Dedifferentiated amniotic fluid mesenchymal stem cell (primary cell): ENCODE measurements around the gene COMP.

ENCODE experiments used
- DNase-seq: peaks from one replicate; pipeline ENCODE4 v3.0.0-alpha.2; 2016; ENCODE audit errors: extremely low spot score

Gene COMP

DNA sequence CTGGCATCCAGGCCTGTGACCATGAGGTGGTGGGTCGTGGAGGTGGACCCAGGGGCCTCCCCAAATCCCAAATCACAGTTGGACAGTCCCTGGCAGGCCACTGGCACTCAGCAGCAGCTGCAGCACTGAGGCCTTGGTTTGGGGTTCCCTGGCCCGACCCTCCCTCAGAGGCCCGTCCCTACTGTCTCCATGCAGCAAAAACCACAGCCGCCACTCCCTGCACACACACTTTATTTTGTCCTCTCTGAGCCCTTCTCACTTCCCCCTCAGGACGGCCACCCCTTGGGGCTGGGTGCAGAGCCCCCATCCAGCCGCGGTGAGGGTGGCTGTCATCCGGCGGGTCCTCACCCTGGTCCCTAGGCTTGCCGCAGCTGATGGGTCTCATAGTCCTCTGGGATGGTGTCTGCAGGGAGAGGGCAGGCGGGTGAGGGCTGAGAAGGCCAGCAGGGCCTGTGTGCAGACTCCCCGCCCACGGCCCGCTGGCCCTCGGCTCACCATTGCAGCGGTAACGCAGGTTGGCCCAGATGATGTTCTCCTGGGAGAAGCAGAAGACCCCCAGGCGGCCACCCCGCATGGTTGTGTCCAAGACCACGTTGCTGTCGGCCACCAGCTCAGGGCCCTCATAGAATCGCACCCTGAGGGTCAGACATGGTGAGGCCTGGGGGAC, 8.4 kb downstream of the COMP start:
- no peak for DNase-seq

- DNase-seq: no peak
Observed at GRCh38 chr19:18781885-18782527, 9.1 kb downstream of the COMP start.

DNA sequence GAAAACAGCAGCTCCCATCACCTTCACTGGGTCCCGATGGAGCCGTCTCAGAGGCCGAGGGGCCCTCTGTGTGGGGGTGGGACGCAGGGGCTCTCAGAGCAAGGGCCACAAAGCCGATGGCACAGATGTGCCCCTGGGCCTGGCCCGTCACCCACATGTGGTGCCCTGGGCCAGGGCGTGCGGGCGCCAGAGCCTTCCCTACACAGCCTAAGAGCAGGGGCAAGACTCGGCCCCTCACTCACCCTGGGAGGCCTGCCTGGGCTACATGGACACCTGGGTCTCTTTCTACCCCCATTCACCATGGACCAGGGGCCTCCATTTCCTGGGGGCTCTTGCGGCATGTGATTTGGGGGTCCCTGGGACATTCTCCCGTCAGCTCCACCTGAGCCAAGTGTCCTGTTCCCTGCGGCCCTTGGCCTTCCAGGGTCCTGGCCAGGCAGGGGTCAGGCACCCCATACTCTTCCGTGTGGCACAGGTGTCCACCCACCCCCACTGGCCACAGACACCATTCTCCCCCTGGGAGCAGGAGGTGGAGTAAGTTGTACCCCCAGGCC, 10.0 kb downstream of the COMP start:
- no peak for DNase-seq

- DNase-seq: no peak
Observed at GRCh38 chr19:18780631-18781030, 10.5 kb downstream of the COMP start.

GRCh38 chr19:18780081-18780480, 11.0 kb downstream of the COMP start:
- no peak for DNase-seq

DNA sequence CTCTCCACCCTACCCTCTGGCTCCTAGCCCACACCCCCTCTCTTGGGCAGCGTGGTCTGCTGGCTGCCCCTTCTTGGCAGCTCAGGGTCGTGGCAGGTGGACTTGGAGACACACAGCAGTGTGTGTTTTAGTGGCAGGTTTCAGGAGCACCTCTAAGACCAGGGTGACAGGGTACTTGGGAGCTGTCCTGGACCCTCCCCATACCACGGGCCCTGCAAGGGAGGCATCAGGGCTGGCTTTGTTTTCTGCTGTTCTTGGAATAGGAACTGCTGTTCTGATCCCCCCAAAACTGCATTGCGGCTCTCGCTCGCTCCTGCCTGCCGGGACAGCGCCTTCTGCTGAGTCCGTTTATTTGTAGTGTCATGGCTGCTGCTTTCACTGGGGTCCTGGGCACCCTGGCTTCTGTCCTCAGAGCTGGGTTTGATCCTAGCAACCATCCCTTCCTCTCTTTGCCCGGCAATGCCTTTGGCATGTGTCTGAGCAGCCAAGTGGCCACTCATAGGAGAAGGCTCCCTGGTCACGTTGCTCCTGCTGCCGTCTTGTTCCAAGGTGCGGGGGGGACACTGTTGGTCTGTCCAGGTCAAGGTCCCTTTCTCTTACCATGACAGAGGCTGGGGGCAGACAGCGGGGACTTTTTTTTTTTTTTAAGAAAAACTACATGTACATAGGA, 12.1 kb downstream of the COMP start:
- DNase-seq: no peak

- no peak for DNase-seq
Observed at GRCh38 chr19:18778076-18778389, 13.1 kb downstream of the COMP start.

GRCh38 chr19:18777301-18778075, 13.6 kb downstream of the COMP start:
- no peak for DNase-seq

DNA sequence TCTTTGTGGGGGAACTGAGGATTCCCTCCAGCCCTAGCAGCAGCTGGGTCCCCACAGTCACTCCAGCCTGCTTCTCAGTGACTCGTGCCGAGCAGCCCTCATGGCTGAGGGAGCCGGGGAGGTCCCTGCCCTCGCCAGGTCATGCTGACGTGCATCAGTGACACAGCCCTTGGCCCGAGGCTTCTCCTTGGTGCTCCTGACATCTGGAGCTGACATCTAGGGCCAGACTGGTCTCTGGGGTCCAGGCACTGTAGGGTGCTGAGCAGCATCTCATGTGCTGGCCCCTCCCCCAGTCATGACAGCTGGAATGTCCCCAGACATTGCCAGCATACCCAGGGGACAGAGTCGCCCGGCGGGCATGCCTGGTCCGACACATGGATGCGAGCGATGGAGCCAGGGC, 14.4 kb downstream of the COMP start:
- DNase-seq: no peak

DNA sequence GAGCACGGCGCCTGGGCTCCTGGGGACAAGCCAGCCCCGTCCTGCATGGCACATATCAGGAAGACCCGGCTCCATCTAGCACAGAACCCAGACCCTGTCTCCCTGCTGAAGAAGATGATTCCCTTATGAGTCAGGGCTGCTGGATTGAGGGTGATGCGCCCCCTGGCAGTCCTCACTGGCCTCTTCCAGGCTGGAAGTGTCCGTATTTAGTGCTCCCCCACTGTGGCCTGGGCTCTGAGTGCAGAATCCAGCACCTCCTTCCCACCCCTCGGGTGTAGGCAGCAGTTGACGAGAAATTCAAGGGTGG, 14.9 kb downstream of the COMP start:
- no peak for DNase-seq

GRCh38 chr19:18775586-18776287, 15.4 kb downstream of the COMP start:
- no peak for DNase-seq

DNA sequence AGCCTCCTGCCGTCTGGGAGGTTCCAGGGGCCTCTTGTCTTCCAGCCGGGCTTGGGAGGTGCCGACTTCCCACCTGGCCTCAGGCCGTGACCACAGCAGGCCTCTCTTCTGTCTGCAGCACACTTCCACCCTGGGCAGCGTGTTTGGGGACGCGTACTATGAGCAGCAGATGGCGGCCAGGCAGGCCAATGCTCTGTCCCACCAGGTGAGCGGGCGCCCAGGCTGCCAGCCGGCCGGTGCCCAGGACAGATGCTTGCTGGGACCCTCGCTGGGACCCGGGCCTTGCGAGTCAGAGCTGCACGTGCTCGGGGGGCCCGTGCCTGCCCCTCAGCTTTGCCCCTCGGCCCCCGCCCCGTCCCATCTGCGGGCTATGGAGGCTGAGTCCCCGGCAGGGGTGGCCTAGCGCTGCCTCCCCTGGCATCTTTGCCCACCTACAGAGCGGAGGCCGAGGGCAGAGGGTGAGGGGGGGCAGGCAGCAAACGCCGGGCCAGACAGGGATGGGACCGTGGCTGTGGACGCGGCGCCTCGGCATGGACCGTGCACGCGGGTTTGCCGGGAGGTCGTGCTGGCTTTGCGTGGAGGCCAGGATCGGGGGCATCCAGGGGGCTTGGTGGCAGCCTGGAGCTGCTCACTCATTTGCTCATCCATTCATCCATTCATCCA, 16.2 kb downstream of the COMP start:
- DNase-seq: no peak

DNA sequence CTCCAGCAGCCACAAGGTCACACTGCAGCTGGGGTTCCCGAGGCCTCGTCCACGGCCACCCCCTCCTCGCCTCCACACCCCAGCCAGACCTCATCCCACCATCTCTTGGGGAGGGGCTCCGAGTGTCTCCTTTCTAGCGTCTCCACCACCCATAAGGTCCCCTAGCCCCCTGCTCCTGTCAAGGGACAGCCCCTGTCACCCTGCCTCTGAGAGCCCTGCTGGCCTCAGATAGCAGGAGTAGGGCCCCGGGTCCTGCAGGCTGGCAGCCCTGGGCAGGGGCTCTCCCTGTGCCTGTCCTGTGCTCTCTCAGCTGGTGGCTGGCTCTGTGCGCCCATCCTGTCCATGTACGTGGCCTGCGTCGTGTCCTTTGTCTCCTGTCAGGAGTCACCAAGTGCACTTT, 17.0 kb downstream of the COMP start:
- DNase-seq: no peak

DNA sequence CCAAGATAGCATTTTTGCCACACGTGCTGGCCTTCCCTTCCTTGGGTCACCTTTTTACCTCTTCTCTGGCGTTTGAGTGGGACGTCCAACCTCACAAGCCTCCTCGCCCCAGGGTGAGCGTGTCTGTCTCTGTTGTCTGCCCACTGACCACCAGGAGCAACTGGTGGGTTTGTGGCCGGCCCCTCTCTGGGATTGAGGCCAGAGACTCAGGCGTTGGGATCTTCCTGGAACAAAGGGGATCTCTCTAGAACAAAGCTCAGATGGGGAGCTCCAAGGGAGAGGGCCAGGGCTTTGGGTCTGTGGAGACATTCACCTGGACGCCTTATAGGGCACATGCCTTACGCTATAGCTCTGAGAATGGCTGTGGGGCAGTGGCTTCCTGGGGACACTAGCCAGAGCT, 17.4 kb downstream of the COMP start:
- DNase-seq: no peak

DNA sequence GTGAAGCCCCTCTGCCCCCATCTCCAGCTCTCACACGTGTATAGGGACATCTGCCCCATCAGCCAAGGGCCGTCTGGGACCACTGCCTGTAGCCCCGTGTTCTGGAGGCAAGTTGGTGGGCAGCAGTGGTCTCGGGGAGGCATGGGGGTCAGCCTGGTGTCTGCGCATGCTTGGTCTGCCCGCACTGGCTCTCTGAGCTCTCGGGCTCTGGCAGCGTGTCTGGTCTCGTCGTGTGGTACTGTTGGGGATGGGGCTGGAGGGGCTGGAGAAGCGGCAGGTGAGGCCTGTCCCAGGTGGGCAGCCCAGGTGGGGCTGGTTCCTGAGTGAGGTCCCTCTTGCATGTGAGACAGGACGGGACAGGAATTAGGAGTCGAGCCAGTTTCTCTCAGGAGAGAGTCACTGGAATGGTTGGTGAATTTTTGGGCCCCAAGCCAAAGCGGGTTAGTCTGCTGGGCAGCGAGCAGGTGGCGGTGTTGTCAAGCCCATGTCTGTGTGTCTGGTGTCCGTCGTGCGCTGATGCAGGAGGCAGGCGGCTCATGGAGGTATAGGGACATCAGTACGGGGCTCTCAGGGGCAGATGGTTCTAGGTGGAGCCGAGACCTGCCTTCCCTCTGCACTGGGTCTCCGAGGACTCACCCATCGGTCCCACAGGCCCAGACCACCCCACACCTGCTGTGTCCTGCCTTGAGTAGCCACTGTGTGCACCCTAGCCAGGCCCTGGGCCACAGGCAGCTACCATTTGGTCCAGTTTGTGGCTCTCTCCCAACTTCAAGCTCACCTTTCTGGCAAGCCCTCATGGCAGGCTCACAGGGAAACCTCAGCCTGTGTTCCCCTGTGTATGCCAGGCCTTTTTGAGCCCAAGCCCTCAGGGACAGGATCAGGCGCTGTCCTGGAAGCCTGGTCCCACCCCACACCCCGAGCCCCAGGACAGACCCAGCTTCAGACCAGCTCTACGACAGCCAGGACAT, 18.2 kb downstream of the COMP start:
- no peak for DNase-seq

GRCh38 chr19:18771328-18772242, 19.5 kb downstream of the COMP start:
- no peak for DNase-seq

DNA sequence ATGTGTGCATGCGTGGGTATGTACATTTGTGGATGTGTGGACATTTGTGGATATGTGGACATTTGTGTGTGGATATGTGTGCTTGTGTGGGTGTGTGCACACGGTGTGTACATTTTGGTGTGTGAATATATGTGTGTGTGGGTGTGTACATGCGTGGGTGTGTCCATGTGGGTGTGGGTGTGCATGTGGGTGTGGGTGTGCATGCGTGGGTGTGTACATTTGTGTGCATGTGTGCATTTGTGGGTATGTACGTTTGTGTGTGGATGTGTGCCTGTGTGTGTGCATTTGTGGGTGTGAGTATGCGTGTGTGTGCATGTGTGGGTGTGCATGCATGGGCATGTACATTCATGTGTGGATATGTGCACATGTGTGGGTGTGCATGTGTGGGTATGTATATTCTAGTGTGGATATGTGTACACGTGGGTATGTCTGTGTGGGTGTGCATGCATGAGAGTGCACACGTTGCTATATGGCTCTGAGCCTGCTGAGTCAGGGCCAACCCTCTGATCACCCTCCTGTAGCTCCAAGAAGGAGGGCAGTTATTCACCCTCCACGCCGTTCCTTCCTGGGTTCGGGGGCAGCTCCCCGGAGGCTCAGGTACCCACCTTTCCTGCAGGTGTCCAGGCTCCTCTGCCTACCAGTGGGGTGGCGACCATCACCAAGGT, 20.3 kb downstream of the COMP start:
- DNase-seq: no peak

DNA sequence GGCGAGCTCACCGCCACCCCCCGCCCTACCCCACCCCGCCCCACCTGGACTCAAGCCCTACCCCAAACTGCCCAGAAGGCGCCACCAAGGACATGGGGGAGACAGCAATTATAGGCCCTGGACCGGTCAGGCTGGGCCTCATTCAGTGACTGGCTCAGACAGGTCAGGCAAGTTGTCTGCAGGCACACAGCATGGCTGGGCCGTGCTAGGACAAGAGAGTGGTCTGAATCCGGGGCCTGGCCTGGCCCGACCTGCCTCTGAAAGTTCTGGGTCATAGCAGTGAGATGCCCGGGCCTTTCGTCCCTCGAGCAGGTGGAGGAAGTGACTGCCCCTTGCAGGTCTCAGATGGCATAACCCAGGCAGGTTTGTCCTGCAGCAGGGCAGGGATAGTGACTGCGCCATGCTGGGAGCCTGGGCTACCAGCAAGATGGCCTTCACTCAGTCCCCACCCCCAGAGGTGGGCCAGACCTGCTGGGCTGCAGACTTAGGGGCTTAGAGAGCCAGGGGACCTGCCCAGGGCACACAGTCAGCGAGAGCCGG, 21.0 kb downstream of the COMP start:
- no peak for DNase-seq
